Ovary (tissue), 9 donors: ENCODE results near the gene FCRL5. TPM values are rescaled to one million over a fixed set of nuclear protein-coding genes. Genes with fewer than 3 reads are reported as not detected.
"Not testable (repeated sequence)": the region's sequence is repeated elsewhere in the genome, so short reads cannot be mapped to it uniquely, and the experiment has no call there.

Source experiments
- DNase-seq, 5 donors: peaks; one replicate each; pipeline ENCODE4 v3.0.0-alpha.2; 2019 to 2020
- H3K27ac ChIP-seq, 2 donors: fragments of 200-600 bp; one replicate each; pipeline versions ENCODE4 v1.5.1 to v1.8.0; 2019 to 2022
- H3K27me3 ChIP-seq: fragments of 200-600 bp; one replicate; pipeline ENCODE4 v1.8.0; 2022
- H3K36me3 ChIP-seq: fragments of 200-600 bp; sonication (generic); one replicate; pipeline ENCODE4 v1.5.1; 2019
- H3K4me1 ChIP-seq: one replicate; pipeline ENCODE4 v1.8.1; 2013; ENCODE audit warnings: mild to moderate bottlenecking, moderate library complexity; ENCODE audit not compliant: insufficient read depth
- H3K4me3 ChIP-seq: fragments of 200-600 bp; sonication (generic); one replicate; pipeline ENCODE4 v1.5.1; 2017
- H3K9me3 ChIP-seq, 2 donors: fragments of 200-600 bp in 1 of 2; sonication (generic) in 1 of 2; one replicate each; pipeline versions ENCODE4 v1.5.1 to v1.8.1; 2013 to 2019; ENCODE audit warnings: mild to moderate bottlenecking in 1 of 2, moderate library complexity in 1 of 2
- EP300 ChIP-seq: sonication (generic); formaldehyde crosslinking; IDR thresholded peaks from one replicate; pipeline ENCODE4 v1.6.1; 2017; ENCODE audit warnings: antibody characterized with exemption
- POLR2A ChIP-seq: fragments of 450-650 bp; IDR thresholded peaks from one replicate; pipeline ENCODE4 v1.6.1; 2017; ENCODE audit warnings: antibody characterized with exemption, mild to moderate bottlenecking, moderate library complexity
- WGBS, 3 donors: extraction: QIAGEN DNeasy Blood & Tissue Kit in 1 of 3; methylation state at CpG; one replicate each; pipeline versions ENCODE4 v1.1.5 to v1.1.7; 2013 to 2017; 5-methylcytosine and 5-hydroxymethylcytosine counted together
- intact Hi-C, 4 donors: fragments of 100-400 bp; cut with DNase I; formaldehyde crosslinking; loops; one replicate each; pipeline versions ENCODE4 v1.11.0 to v1.15.1; 2022 to 2023
- polyA plus RNA-seq, 2 donors: library from polyadenylated mRNA; stranded (reverse); fragments of 200-250 nt in 1 of 2; fragments of 350-450 nt in 1 of 2; fragmentation: Illumina TruSeq in 1 of 2; extraction: RNeasy Lipid Tissue Mini Kit (QIAGEN cat#74804) in 1 of 2; gene quantifications; one replicate each; pipeline ENCODE4 v1.2.3, GENCODE V29; 2013 to 2014
- total RNA-seq, 7 donors: library from RNA; depleted of rRNA in 2 of 7; stranded (reverse); fragments of >200 nt in 2 of 7; fragmentation: NEBNext Ultra II Directional in 3 of 7; extraction: Animal tissue kit (Norgen Biotek cat#: 25700) in 3 of 7; gene quantifications; one replicate each; pipeline versions ENCODE4 v1.1.0 to v1.2.4, GENCODE V29; 2016 to 2023
- TF ChIP-seq, protein P1 (sequence below), 3 donors: fragments of 450-650 bp in 2 of 3; fragments of 200-600 bp in 1 of 3; IDR thresholded peaks; one replicate each; pipeline versions ENCODE4 v1.5.1 to v1.8.0; 2016 to 2022; ENCODE audit warnings: antibody characterized with exemption in 3 of 3, mild to moderate bottlenecking in 1 of 3
- donor health status: DM: no; HTN: no; CAD: no; lungs with moderate emphysema.
- donor health status: DM: no; HTN: no; CAD: no.
- donor health status: Bipolar disorder and iron deficiency.
- donor health status: DM: yes; HTN: yes; CAD: no.
- donor health status: DM: no; HTN: no; CAD: no.
- donor health status: DM: yes; HTN: yes; CAD: no.

Gene FCRL5
- total and polyA plus RNA-seq, 9 donors: 0.10 to 1.2 (median 0.23) TPM; not detected in 2

DNA sequence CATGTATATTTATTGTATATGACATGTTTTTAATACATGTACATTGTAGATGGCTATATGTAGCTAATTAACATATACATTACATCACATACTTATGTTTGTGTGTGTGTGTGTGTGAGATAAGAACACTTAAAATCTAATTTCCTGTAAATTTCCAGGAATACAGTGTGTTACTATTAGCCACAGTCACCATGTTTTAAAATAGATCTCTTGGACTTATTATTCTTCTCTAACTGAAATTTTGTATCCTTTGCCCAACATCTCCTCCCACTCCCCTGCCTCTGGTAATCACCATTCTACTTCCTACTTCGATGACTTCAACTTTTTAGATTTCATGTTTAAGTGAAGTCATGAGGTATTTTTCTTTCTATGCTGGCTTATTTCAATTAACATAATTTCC is 64.8 kb downstream of the FCRL5 start:
- 63 to 69% (median 67%) methylated on average over 1 of the region's 1 CpG for WGBS, 3 donors
- no peaks in the 10 kb centered on the region for H3K27me3 ChIP-seq
- H3K36me3 ChIP-seq: no peaks in the 10 kb centered on the region
- TF ChIP-seq POLR2A: no peak
- TF ChIP-seq, protein P1, sequence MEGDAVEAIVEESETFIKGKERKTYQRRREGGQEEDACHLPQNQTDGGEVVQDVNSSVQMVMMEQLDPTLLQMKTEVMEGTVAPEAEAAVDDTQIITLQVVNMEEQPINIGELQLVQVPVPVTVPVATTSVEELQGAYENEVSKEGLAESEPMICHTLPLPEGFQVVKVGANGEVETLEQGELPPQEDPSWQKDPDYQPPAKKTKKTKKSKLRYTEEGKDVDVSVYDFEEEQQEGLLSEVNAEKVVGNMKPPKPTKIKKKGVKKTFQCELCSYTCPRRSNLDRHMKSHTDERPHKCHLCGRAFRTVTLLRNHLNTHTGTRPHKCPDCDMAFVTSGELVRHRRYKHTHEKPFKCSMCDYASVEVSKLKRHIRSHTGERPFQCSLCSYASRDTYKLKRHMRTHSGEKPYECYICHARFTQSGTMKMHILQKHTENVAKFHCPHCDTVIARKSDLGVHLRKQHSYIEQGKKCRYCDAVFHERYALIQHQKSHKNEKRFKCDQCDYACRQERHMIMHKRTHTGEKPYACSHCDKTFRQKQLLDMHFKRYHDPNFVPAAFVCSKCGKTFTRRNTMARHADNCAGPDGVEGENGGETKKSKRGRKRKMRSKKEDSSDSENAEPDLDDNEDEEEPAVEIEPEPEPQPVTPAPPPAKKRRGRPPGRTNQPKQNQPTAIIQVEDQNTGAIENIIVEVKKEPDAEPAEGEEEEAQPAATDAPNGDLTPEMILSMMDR (IDR thresholded peaks at IDR 0.05): no peak
- no peak for TF ChIP-seq EP300
- H3K9me3 ChIP-seq: no peaks in the 10 kb centered on the region
- no peaks in the 10 kb centered on the region for H3K4me1 ChIP-seq
- no peak for DNase-seq
- intact Hi-C loops: loop anchor here in 1 of 4 donors (10.0 kb wide), 1 partner anchor 113 kb away; no protein-coding TSS in a partner anchor
- no peak overlapping the region for H3K27ac ChIP-seq
- no peak overlapping the region for H3K4me3 ChIP-seq

- 0 to 5% (median 2%) methylated on average over 2 of the region's 2 CpGs for WGBS, 3 donors
- H3K27me3 ChIP-seq: no peaks in the 10 kb centered on the region
- DNase-seq: no peak
- no peak overlapping the region for H3K27ac ChIP-seq
- intact Hi-C loops: loop anchor here in 1 of 4 donors (10.0 kb wide), 1 partner anchor 112 kb away; no protein-coding TSS in a partner anchor
- no peak overlapping the region for H3K4me3 ChIP-seq
- no peaks in the 10 kb centered on the region for H3K36me3 ChIP-seq
- no peaks in the 10 kb centered on the region for H3K9me3 ChIP-seq
- TF ChIP-seq POLR2A: no peak
- TF ChIP-seq EP300: no peak
- TF ChIP-seq, protein P1 (IDR thresholded peaks at IDR 0.05): no peak
- no peaks in the 10 kb centered on the region for H3K4me1 ChIP-seq
Observed at GRCh38 chr1:157487096-157487495, 65.2 kb downstream of the FCRL5 start.

DNA sequence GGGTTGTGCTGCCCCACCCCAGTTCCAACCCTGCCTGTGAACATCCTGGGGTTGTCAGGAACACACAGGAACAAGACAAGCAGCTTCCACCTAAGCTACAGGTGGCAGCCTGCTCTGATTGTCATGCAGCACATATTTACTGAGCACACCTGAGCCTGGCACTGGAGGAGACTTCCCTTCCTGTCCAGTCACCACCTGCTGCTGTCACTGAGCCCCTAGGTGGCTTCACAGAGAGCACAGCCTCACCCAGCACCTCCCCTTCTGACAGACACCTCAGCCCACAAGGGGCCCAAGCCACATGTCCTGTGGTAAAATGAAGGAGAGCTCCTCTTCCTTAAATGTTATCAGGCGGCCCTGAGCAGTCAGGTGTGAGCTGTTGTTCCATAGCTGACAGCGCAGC is 65.9 kb downstream of the FCRL5 start:
- not testable (repeated sequence) for H3K36me3 ChIP-seq, H3K9me3 ChIP-seq, H3K27me3 ChIP-seq, H3K27ac ChIP-seq, H3K4me1 ChIP-seq, DNase-seq, H3K4me3 ChIP-seq
- intact Hi-C loops: loop anchor here in 1 of 4 donors (10.0 kb wide), 1 partner anchor 112 kb away; no protein-coding TSS in a partner anchor
- 88 to 92% (median 90%) methylated on average over 2 of the region's 2 CpGs for WGBS, 3 donors

- Histone ChIP-seq H3K36me3 (no peaks in the 10 kb centered on the region), H3K27ac (no peak overlapping the region), H3K4me3 (no peak overlapping the region), H3K4me1 (no peaks in the 10 kb centered on the region), H3K27me3 (no peaks in the 10 kb centered on the region), H3K9me3 (no peaks in the 10 kb centered on the region)
- no peak for DNase-seq
- 84 to 96% (median 88%) methylated on average over 3 of the region's 3 CpGs for WGBS, 3 donors
- TF ChIP-seq POLR2A (no peak), EP300 (no peak)
- TF ChIP-seq, protein P1 (IDR thresholded peaks at IDR 0.05): no peak
- intact Hi-C loops: loop anchor here in 1 of 4 donors (10.0 kb wide), 1 partner anchor 111 kb away; no protein-coding TSS in a partner anchor
Observed at GRCh38 chr1:157485793-157486192, 66.5 kb downstream of the FCRL5 start.

DNA sequence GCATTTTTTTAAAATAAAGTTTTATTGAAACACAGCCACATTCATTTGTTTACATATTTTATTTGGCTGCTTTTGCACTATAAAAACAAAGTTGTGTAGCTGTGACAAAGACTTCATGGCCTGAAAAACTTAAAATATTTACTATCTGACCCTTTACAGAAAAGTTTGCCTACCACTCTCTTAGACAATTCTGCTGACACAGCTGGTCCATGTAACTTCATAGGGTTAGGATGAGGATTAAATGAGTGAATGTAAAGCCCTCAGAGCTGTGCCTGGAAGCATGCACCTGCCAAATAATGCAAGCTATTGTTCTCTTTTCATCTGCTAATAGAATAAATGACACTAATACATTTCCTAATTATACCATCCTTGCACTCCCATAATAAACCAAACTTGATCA is 67.7 kb downstream of the FCRL5 start:
- Histone ChIP-seq H3K4me3 (no peak overlapping the region), H3K36me3 (no peaks in the 10 kb centered on the region), H3K4me1 (no peaks in the 10 kb centered on the region), H3K27ac (no peak overlapping the region), H3K27me3 (no peaks in the 10 kb centered on the region), H3K9me3 (no peaks in the 10 kb centered on the region)
- DNase-seq: no peak
- TF ChIP-seq POLR2A (no peak), EP300 (no peak)
- TF ChIP-seq, protein P1 (IDR thresholded peaks at IDR 0.05): no peak
- intact Hi-C loops: loop anchor here in 1 of 4 donors (10.0 kb wide), 1 partner anchor 110 kb away; no protein-coding TSS in a partner anchor
